Choroid plexus epithelial cell (primary cell): ENCODE data around the gene MCEE.
"Not testable (repeated sequence)": the region's sequence is repeated elsewhere in the genome, so short reads cannot be mapped to it uniquely, and the experiment has no call there.

Source experiments
- DNase-seq: peaks from one replicate; pipeline ENCODE4 v3.0.0-alpha.2; 2010; ENCODE audit warnings: low read depth
- H3K4me3 ChIP-seq: 2 replicates; pipeline ENCODE4 v1.5.1; 2011; ENCODE audit warnings: low read depth, mild to moderate bottlenecking, control low read depth, low read length, moderate library complexity
- CTCF ChIP-seq: conservative IDR thresholded peaks from 2 replicates; pipeline ENCODE4 v1.5.1; 2011; ENCODE audit warnings: low read depth, mild to moderate bottlenecking, control low read depth, inconsistent platforms, low read length, moderate library complexity

The MCEE gene

DNA sequence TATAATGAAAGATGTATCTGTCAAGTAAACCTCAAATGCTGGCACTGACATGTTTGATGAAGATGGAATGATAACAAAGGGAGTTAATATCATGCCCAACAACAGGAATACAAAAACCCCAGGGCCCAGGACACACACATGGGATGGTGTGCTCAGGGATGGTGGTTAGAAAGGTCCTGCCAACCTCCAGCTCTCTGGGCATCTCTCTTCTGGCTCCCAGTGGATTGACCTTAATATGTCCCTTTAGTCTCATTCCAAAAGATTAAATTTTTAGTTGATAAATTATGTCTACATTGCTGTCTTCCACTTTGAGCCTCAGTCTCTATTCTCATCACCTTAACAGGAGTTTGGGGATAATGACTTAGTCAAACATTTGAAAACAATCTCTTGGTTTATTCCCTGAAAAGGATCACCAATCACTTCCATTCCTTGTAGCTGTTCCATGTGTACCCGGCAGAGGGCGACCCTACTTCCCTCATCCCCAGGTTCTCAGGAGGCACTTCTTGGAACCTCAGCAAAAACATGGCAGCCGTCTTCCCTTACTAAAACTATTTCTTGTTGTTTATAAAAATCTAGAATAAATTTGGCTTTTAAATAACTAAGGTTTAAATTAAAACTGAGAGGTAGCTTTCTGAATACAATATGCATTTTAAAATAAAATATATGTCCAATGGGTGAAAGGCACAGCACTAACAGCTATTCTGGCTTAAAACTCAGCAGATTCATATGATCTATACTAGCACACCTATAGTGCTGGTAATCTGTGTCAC is 29.6 kb downstream of the MCEE start:
- peak; percentile 92 for TF ChIP-seq CTCF
- DNase-seq = peak; percentile 85
- H3K4me3 ChIP-seq = no peak overlapping the region

- H3K4me3 ChIP-seq = not testable (repeated sequence)
These were observed 37.4 kb downstream of the MCEE start for GRCh38 chr2:71092491-71093260.

GRCh38 chr2:71091808-71092207 is 38.2 kb downstream of the MCEE start:
- DNase-seq, H3K4me3 ChIP-seq: not testable (repeated sequence)

More at GRCh38 chr2:71092491-71093260, 37.4 kb downstream of the MCEE start:
- DNase-seq = not testable (repeated sequence)

- not testable (repeated sequence) for DNase-seq, H3K4me3 ChIP-seq
These were observed 40.6 kb downstream of the MCEE start for GRCh38 chr2:71089475-71089874.

DNA sequence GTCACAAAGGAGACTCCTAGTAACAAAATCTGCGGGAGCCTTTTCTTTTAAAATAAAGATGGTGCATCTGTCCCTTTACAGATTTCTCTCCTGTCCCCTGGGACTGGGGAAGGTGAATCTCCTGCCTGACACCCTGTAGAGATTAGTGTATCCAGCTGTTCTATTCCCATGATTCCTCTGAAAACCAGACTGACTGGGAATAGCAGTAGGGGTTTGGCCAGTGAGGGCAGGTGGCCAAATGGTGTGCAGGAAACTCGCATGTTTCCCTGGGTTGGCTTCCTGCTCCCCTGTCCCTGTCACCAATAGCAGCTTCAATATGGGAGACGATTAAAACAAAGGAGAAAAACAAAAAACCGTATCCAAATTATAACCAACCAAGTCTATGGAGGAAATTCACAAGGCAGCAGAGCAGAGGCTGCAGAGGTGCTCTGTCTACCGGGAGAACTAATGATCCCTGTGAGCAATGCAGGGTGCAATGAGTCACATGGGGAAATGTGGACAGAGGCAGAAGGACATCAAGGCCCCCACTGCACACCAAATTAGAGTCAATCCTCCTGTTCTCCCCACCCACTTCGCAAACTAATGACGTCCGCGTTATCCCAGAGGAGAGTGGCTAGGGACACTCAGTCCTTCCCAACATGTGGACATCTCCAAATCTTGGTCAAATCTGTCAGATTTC is 44.6 kb downstream of the MCEE start:
- DNase-seq, H3K4me3 ChIP-seq: not testable (repeated sequence)

DNA sequence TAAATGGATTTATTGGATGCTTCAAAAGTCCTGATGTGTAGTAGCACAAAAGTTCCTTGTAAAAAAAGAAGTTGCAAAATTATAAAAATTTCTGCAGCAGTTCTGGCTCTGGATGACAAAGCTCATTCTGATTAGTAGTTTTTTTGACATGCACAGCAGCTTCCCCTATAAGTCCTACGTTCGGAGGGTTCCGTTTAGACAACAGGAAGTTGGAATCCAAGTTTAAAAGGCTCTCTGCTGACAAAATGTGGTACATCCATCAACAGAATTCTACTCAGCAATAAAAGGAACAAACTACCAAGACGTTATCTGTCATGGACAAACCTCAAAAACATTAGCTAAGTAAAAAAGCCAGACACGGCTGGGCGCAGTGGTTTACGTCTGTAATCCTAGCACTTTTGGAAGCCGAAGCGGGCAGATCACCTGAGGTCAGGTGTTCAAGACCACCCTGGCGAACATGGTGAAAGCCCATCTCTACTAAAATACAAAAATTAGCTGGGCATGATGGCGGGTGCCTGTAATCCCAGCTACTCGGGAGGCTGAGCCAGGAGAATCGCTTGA is 46.2 kb downstream of the MCEE start:
- not testable (repeated sequence) for DNase-seq

DNA sequence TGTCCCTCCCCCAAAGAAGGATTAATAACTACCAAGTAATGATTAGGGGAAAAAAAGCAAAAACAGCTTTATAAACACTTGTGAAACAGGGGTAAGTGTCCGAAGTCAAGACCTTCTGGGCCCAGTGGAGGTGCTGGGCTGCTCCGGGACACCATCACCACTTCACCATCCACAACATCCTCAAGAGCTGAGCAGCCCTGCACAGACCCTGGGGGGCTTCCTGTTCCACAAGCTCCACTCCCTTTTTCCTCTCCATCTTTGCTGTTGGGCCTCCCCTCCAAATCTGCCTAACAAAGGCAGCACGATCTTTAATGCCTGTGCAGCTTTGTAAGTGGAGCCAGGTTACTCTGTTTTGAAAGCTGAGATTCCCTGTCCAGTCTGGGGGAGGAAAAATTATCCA is 46.7 kb downstream of the MCEE start:
- H3K4me3 ChIP-seq, DNase-seq: not testable (repeated sequence)

More for the DNA sequence above, 46.2 kb downstream of the MCEE start:
- H3K4me3 ChIP-seq = not testable (repeated sequence)

DNA sequence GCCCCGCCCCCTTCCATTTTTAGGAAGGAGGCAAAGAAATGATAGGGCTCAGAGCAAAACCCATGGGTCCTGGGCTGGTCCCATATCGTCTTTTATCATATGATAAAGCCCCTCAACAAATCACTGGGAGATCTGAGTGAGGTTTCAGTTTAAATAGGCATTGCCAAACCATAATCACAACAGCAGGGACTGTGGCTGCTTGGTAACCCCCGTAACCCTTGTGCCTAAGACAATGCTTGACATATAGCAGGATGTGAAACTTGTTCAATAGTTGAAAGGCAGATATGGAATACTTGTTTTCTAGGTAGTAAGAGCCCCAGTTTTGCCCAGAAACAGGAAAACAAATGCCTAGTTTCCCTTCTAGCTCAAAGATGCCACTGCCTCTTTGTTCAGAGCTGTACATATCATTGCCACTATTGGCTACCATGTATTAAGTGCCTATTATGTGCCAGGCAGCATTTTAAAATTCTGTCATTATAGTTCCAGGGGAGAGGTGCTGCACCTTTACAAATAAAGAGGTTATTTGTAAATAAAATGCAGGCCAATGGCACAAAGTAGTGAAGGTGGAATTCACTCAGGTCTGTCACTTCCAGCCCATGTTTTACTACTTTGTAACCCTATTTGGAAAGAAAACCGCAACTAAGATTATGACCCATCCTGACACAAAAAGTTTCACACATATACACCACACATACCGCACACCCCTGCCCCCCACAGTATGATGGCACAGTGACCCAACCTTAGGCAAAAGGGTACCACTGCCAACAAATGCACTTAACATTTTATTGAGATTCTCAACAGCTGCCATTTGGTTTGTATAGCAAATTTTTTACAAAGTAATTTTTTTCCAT is 47.4 kb downstream of the MCEE start:
- no peak for TF ChIP-seq CTCF

GRCh38 chr2:71078624-71079023 is 51.4 kb downstream of the MCEE start:
- H3K4me3 ChIP-seq = no peak overlapping the region
- no peak for DNase-seq
- TF ChIP-seq CTCF = no peak

More for the DNA sequence above, 47.4 kb downstream of the MCEE start:
- DNase-seq = no peak
- H3K4me3 ChIP-seq = no peak overlapping the region
